ENCODE measurements around the gene TP53I11.

DNA sequence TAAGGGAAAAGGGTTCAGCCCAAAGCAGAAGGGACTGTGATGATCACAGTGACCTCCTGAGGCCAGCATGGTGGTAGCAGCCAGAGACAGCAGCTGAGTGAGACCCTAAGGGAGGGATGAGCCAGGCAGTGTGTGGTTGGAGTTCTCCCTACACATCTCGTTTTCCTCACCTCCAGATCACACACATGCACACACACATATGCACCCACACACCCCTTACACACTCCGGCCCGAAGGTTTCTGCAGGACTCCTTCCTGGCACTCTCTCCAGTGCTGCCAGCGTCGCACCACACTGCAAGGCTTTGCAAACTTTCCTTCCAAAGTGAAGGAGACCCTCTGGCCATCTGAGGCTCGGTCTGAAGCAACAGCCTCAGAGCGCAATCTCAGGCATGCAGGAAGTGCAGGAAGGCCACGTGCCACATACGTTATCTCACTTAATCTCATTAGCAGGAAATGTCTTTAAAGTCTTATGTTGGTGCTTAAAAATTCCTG lies 26.9 kb upstream of the TP53I11 start:
- TF ChIP-seq TEAD4 (CRISPR knock-in tag; IDR thresholded peaks at IDR 0.05) (no peak), JUN (CRISPR knock-in tag; IDR thresholded peaks at IDR 0.05) (no peak), HMGXB4 (CRISPR knock-in tag; IDR thresholded peaks at IDR 0.05) (no peak)
- TF ChIP-seq, protein P1, sequence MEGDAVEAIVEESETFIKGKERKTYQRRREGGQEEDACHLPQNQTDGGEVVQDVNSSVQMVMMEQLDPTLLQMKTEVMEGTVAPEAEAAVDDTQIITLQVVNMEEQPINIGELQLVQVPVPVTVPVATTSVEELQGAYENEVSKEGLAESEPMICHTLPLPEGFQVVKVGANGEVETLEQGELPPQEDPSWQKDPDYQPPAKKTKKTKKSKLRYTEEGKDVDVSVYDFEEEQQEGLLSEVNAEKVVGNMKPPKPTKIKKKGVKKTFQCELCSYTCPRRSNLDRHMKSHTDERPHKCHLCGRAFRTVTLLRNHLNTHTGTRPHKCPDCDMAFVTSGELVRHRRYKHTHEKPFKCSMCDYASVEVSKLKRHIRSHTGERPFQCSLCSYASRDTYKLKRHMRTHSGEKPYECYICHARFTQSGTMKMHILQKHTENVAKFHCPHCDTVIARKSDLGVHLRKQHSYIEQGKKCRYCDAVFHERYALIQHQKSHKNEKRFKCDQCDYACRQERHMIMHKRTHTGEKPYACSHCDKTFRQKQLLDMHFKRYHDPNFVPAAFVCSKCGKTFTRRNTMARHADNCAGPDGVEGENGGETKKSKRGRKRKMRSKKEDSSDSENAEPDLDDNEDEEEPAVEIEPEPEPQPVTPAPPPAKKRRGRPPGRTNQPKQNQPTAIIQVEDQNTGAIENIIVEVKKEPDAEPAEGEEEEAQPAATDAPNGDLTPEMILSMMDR (IDR thresholded peaks at IDR 0.05), result no peak
